NCI-H128 (cell line): ENCODE results near the gene AHR.
"Not testable (repeated sequence)": the region's sequence is repeated elsewhere in the genome, so short reads cannot be mapped to it uniquely, and the experiment has no call there.

Experiments used
- DNase-seq: peaks from one replicate; lab custom pipeline; 2025; ENCODE audit not compliant: unreplicated experiment; lab: John Stamatoyannopoulos, UW

AHR gene

DNA sequence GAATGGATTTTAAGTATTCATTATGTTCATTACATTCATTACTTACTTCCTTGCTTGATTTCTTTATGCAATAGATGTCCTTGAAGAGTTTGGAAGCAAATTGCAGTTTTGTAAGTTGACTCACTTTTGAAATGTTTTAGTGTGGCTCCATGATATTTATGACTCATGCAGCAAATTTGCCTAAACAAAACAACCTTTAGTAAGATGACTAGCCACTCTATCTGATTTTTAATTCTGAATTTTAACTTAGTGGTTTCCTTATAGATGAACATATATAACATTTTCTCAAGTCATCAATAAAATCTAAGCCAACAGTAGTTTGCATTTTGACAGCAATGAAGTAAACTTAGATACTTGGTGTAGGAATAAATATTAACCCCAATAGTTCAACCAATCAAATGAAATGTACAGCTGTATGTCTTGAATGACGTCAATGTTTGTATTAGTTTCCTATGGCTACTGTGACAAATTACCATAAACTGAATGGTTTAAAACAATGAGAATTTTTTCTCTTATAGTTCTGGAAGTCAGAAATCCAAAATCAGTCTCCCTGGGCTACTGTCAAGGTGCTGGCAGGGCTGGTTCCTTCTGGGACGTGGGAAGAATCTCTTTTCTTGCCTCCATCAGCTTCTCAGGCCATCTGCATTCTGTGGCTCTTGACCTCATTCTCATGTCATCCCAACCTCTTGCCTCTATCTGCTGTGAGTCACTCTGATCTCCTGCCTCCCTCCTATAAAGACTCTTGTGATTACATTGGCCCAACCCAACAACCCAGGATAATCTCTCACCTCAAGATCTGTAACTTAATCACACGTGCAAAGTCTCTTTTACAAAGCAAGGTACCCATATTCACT is 73.4 kb downstream of the AHR start:
- no peak for DNase-seq

DNA sequence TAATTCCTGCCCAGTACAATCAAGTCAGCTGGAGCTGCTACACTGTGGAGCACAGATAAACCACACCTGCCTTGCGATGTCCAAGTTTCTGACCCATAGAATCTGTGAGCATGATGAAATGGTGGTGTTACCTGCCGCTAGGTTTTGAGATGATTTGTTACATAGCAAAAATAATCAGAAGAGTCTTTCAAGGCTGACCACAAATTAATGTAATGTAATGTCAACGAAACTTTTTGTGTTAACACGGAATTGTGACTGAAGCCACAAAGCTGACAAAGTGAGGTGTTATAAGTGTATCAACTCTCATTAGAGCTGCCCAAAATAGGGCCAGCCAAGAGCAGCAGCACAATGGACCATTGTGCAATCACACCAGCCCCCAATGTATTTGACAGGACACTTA is 75.7 kb downstream of the AHR start:
- no peak for DNase-seq

DNA sequence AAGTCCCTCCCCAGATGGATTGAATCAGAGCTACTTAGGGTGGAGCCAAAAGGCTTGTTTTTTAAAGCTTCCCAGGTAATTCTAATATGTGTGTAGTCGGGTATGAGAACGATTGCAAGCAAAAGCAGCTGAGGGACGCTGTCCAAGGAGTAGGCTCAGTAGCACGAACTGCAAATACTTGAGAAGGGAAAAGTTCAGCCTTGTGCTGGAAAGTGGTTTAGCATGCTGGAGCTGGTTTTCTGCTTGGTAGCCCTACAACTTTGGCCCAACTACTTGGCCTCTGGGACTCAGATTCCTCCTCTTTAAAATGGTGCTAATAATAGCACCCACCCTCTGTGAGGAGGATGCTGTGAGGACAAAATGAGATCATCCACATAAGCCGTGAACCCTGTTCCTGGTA is 76.2 kb downstream of the AHR start:
- no peak for DNase-seq

DNA sequence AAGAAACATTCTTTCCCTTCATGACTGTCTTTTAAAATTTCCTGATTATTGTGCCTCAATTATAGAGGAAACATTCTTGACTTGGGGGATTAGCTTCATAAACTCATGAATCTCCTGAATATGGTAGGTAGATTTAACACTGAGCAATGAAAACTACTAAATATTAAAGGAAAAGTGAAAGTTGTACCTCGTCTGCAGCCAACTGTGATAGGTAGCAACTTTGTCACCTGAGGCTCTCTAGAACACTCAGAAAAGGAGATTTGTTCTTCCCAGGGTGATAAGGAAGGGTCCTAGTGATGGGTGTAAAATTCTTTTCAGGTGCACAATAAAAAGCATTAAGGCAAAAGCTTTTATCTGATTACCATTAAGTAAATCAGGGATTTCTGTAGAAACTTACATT is 78.1 kb downstream of the AHR start:
- no peak for DNase-seq

DNA sequence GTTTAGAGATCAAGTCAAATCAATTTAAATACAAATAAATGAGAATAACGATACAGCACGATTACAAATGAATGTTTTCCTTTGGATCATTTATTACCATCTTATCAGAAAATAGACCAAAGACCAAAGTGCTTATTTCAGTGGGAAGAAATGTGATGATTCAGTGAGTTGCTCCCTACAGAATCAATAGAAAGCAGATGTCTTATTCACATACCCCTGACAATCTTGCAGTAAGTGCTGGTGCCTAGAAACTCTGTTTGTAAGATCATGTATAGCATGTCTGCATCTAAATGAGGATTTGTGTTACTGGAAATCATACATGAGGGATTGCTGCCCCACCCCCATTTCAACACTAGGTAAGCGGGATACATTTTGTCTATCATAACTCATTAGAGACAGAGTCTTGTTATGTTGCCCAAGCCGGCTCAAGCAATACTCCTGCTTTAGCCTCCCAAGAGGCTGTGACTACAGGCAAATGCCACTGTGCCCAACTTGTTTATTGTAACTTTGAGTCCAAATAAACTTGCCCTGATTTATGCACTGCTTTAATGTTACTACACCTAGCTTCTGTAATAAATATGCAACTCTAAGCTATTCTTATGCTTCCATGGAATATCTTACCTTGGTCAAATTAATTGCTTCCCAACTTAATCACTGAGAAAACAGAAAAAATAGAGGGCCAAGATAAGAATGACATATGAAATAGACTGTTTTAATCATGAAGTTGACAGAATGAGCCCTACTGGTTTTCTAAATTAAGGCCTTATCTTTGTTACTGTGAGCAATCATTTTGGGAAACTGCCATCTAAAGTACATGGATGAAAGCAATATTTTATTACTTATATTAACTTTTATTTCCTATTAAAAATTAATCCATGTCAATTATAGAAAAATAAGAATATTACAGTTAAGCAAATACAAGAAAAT is 82.5 kb downstream of the AHR start:
- DNase-seq = no peak

DNA sequence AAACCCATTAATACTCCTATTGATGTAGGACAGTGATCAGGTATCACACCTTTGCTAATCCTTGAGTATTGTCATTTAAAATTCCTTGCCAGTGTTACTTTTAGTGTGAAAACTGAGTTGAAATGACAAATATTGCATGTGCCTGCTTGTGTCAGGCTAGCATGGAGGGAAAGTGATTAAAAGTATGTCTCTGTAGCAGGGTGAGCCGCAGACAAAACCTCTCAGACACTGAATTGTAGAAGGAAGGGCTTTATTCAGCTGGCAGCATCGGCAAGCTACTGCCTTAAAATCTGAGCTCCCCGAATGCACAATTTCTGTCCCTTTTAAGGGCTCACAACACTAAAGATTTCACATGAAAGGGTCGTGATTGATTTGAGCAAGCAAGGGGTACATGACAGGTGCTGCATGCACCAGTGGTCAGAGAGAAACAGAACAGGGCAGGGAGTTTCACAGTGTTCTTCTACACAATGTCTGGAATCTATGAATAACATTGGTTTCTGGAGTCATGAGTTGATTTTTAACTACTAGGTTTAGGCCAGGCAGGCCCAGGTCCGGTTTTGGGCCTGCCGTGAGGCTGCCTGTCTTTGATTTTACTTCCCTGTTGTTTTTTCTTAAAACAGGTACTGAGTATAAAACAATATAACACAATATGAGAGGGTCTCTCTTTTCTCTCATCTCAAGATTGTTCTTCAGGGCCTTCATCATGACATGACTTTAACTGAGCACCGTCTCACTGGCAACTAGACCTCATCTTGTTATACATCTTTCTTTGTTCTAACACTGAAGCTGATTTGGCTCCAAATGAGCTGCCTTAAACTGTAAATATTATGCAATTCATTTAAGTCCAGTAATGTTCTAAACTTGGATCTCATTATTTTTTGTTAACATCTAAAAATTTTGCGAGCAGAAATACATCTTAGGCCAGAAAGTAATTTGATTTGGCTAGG is 84.2 kb downstream of the AHR start:
- DNase-seq = not testable (repeated sequence)

DNA sequence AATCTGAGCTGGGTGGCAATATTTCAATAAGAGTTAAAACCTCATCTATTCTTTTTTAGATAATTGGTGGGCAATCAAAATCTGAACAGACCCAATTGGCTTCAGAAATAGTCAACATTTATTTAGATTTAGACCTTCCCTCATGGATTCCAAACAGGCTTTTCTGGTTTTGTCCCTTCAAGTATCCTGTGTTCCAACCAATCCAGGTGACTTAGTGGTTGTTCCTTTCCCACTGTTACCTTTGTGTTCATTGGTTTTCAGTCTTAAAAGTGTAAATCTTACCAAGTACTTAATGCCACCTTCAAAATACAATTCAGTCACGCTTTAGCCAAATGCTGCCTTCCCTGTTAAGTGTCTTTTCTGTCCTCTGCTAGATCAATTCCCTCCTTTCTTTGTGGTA is 85.9 kb downstream of the AHR start:
- DNase-seq = no peak

DNA sequence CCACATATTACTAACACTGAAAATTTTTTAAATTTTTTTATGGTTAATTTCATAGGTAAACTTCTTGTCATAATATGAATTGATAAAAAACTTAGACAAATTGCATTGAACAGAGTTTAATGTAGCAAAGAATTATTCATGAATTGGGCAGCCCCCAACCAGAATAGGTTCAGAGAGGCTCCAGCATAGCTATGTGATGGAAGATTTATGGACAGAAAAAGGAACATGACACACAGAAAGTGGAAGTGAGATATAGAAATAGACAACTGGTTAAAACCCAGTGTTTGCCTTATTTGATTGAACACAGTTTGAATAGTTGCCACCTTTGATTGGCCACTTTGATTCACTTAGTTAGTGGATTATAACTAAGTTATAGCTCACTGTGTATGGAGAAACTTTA is 87.2 kb downstream of the AHR start:
- DNase-seq = no peak

DNA sequence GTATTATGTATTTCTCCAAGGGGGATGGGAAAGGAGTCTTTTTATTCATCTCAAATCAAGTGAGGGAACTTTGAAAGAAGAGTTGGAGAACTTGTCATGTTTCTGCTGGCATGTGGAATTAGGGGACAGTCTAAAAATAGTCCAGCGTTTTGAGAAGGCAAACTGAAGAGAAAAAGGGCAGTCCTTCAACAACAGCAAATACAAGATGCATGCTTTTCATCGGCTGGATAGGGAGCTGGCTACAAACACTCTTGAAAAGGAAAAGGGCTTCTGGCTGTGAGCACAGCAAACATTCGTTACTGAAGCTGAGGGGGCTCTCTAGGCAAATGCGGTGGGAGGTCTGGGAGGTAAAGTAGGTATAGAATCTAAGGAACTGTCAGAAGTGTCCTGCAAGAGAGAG is 91.9 kb downstream of the AHR start:
- DNase-seq = no peak

DNA sequence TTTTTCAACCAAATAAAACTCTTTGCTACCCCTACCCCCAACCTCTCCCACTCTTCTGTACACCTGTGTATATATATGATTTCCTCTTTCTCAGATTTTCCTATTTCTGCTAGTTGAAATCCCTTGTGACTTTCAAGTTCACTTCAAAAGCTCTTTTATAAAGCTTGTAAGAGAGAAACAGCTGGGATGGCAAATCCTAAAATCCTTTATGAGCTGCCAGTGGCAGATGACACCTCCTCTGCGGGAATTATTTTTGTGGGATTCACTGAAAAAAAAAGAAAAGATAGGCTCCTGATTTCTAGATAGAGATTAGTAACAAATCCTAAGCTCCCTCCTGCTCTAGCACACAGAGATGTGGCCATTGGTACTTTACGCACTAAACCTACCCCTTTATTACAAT is 92.9 kb downstream of the AHR start:
- no peak for DNase-seq

DNA sequence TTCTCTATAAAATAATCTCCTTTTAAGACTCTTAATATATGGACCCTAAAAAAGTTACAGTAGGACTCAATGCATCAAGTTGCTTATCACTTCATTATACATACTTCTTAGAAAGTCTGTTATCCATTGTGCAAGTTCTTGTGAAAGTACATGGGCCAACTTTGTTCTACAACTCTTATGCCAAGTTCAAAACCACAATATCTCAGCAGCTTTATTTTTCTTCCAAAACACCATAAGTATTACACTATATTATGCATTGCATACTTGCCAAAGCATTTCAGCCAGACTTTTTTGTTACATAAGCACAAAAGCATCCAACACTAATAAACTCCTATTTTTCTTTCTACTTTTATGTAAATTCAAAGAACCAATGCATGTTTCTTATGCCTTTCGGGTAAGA is 94.4 kb downstream of the AHR start:
- no peak for DNase-seq

DNA sequence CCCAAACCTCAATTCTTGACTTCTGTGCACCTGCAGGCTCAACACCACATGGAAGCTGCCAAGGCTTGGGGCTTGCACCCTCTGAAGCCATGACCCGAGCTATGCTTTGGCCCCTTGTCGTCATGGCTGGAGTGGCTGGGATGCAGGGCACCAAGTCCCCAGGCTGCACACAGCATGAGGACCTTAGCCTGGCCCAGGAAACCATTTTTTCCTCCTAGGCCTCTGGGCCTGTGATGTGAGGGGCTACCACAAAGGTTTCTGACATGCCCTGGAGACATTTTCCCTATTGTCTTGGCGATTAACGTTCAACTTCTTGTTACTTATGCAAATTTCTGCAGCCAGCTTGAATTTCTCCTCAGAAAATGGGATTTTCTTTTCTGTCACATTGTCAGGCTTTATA is 96.1 kb downstream of the AHR start:
- not testable (repeated sequence) for DNase-seq
